ENCODE measurements around the gene FEM1C.
"Not testable (repeated sequence)": the region's sequence is repeated elsewhere in the genome, so short reads cannot be mapped to it uniquely, and the experiment has no call there.

FEM1C gene

DNA sequence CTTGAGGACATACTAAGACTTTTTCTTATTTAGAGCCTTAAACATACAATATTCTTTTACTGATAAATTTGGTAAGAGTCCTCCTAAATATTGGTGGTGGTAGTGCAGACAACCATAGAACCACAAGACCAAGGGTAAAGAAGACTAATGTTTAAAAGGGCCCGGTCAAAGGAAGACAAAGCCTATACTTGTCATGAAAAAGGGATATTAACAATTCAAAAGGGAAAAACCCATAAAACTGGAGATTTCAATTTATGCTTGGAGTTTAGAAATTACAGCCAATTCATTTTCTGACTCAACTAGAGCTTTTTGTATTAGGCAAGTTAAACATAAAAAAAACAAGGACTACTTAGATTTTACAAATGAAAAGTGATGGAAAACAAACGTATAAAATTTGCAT is 24.4 kb downstream of the FEM1C start:
- no peak for DNase-seq (ENCODE audit: low spot score)

DNA sequence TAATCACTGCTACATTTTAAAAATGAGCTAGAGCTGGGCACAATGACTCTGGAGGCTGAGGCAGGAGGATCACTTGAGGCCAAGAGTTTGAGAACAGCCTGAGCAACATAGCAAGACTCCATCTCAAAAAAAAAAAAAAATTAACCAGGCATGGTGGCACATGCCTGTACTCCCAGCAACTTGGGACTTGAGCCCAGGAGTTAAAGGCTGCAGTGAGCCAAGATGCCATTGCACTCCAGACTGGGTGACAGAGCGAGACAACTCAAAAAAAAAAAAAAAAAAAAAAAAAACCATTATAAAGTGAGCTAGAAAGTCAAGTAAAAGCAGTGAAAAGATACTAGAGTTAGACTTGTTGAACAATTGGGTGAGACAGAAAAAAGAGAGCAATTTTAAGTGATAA is 28.2 kb downstream of the FEM1C start:
- DNase-seq (ENCODE audit: low spot score), result no peak

DNA sequence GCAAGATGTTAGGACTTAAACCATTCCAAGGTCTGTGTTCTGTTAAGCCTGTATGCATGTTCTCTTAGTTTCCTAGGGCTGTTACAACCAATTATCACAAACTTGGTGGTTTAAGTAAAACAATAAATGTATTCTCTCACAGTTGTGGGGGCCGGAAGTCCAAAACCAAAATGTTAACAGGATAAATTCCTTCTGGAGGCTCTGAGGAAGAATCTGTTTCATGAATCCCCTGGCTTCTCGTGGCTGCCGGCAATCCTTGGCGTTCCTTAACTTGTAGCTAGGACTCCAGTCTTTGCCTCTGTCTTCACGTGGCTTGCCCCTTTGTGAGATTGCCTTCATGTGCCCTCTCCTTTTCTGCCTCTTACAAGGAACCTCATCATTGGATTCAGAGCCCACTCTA is 30.4 kb downstream of the FEM1C start:
- DNase-seq (ENCODE audit: low spot score), result no peak

DNA sequence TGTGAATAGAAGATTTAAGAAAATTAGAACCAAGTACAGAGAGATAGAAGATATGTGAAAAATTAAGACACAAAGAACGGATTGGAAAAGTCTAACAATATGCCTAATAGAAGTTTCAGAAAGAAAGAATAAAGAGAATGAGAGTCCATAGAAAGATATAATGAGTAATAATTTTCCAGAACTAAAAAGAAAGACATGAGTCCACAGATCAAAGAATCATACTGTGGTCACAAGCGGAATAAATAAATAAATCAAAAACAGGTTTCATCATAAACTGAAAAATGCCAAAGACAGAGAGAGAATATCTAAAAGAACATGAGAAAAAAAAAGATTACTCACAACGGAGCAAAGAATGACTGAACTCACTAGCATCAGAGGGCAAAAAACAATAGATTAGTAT is 32.9 kb downstream of the FEM1C start:
- DNase-seq (ENCODE audit: low spot score), result no peak

DNA sequence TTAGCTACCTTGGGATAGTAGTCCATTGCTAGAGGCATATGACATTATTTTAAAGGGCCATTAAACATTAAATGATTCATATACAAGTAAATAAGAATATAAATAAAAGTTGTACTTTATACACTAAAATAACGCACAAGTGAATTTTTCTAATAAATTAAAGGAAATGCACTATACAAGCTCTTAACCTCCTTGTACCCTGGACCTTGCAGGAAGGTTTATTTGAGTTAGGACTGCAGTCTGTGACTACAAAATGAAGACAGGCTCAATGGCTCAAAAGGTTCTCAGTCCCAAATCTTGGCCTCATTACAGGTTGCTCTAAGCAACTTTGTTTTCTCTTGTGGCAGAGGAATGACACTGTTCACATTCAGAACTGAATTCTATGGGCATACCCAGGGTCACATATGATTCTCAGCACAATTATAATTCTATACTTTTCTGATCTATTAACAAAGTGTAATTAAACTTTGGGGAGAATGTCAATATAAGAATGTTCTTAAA is 34.4 kb downstream of the FEM1C start:
- DNase-seq (ENCODE audit: low spot score), result no peak

DNA sequence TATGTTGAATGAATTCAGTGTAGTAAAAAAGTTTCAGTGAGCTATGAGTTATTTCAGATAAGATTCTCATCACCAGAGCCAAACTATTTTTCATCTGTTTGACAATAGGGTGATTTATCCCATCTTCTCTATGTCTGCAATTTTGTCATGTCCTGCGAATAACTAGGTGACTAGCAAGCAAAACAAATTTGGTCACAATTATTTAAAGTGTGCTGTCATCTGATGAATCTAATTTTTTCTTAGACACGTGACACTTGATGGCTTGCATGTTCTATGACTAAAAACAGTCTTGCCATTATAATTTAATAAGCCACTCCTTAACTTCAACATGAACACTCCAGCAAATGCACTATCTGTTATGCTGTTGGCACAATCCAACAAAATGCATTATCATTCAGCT is 35.0 kb downstream of the FEM1C start:
- no peak for DNase-seq (ENCODE audit: low spot score)

DNA sequence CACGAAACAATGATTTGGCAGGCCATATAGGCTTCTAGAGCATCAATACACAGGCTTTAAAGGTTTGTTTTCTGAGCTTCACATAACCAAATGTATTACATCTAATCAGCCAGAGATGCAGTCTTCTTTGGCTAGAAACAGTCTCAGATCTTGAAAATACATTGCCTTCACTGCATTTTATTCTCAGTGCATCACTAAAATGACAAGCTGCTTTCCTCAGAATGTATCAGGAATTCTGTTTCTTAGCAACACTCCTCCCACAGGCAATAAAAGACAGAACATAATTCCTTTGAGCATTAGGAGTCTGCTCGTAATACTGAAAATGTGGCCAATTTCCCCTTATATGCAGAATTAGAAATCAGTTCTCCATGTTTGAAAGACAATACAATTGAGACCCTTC is 36.9 kb downstream of the FEM1C start:
- no peak for DNase-seq (ENCODE audit: low spot score)

DNA sequence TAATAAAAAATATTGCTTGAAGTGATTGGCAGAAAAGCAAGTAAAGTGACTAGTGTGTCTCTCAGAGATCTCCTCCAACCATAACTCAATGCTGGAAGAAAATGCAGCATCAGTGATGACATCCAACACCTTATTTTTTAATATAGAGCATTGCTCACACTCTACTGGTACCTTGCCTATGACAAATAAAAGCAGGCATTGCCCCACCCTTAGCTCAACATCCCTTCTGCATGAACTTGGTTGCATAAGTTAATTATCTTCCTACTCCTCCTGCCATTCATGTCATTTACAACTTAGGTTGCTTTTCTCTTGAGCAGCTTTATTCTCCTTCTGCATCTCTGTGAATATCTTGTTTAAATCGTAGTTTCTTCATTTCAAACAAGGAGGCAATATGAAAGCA is 41.2 kb downstream of the FEM1C start:
- no peak for DNase-seq (ENCODE audit: low spot score)

DNA sequence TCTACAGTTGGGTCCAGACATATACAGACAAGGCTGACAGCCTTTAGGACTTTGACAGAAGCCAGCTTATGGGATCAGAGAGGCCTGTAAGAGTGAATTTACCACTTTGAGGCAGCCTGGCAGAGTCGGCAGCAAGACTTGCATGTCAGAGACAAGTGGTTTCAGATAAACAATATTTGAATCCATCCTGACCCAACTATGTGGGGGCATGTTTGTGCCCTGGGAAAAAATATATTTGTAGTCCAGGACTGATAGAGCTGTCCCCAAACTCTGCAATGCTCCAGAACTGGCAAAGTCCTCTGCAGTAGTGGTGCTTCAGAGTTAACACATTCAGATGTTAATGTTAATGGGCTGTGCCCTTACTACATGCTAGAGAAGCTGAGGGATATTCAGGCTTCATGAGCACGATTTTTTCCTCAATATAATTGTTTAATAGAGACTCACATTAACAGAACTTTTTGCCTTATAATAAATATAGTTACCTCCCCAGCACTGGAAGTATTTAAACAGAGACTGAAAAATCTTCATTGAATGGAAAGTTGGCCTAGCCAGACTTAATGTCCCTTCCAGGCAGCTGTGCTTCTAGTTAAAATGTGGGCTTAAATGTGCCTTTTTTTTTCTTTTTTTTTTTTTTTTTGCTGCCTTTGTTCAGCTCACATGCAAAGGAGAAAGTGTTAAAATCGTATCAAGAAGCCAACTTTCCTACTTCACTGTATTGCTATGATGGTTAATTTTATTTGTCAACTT is 42.9 kb downstream of the FEM1C start:
- no peak for DNase-seq (ENCODE audit: low spot score)

DNA sequence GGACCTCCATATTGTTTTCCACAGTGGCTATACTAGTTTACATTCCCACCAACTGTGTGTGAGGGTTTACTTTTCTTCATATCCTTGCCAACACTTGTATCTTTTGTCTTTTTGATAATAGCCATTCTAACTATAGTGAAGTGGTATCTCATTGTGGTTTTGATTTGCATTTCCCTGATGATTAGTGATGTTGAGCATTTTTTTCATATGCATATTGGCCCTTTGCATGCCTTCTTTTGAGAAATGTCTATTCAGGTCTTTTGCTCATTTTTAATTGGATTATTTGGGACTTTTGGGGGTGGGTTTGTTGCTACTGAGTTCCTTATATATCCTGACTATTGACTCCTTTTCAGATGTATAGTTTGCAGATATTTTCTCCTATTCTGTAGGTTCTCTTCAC is 44.4 kb downstream of the FEM1C start:
- DNase-seq (ENCODE audit: low spot score), result no peak

DNA sequence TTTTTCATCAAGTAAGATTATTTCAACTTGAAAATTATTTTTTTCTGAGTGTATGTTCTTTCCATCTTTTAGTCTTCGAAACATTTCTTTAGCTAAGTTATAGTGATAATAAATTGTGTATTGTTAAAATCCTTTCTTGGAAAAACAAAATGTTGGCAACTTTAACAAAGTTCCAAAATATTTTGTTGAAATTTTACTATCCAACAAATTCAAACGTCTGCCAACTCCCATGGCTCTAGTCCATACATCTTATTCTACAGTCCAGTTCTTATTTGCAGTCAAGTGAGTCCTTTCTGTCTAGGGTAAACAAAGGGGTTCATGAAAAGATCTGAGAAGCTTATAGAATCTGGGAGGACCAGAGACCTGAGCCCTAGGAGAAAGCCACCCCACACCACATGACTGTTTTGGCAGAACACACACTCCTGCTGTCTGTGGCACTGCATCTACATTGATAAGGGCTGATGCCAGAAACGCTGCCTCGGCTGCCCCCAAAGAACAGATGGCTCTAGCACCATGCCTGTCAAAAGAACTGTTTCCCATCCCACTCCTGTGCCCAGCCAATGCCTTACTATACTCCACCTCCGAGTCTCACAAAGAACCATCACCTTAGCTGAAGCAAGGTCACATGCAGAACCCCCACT is 47.5 kb downstream of the FEM1C start:
- DNase-seq (ENCODE audit: low spot score), result no peak

DNA sequence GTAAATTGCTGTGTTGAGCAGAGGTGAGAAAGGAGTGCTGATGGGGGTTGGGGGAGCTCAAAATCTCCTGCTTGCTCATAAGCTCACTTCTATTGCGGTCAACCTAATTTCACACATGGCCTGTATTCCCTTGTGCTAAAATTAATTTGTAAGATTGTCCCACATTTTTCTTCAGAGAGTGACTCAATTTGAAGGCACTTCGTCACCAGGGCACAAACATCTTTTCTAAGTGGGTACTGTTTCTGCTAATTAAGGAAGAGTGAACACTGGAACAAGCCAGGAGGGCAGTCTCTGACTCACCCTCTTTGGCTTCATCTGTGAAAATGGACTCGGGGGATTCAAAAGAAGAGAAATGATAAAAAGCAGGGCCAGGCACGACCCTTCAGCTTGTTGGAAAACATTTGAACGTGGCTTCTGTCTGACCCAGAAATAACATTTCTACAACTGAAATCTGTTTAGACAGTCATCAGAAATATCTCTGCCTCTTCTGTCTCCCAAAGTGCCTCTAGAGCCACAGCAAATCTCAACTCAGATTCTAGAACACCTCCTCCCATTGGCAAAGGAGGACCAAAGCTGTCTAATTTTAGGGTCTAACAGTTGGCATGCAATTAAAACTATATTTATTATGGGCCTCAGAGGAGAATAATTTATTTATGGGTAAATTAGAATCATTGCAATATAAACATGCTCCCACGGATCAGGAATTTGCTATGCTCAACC is 49.8 kb downstream of the FEM1C start:
- DNase-seq (ENCODE audit: low spot score), result no peak

DNA sequence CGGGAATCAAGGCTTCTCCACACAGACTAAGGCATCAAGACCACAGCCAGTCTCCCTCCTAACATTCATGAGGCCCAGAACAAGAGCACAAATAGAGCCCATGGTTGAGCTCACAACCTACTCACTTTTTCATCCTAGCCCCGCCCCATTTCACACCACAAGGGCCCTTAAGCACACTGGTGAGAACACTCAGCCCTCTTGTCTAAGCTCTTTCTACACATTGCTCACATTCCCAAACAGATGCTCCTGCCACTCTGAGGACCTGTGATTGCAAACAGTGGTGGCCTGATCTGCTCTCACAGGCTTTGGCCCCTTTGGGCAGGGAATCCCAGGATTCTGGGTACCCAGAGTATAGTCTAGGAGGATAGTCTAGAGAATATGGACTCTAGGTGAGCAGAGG is 54.0 kb downstream of the FEM1C start:
- DNase-seq (ENCODE audit: low spot score), result no peak

DNA sequence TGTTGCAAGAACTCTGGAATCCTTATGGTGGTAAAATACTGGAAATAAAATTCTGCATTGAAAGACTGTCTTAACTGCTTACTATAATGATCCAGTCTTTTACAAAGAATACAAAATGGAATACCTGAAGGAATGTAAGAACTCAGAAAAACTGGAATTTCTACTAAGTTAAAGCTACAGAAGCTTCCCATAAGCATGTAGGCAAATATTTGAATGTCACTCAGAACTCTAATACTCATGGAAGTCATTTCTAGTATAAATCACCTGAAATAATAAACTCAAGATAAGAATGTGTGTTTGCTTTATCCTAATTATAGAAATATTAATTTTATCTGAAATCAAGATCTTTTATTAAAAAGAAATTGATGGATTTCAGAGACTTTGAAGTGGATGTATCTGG is 54.8 kb downstream of the FEM1C start:
- DNase-seq (ENCODE audit: low spot score), result no peak

DNA sequence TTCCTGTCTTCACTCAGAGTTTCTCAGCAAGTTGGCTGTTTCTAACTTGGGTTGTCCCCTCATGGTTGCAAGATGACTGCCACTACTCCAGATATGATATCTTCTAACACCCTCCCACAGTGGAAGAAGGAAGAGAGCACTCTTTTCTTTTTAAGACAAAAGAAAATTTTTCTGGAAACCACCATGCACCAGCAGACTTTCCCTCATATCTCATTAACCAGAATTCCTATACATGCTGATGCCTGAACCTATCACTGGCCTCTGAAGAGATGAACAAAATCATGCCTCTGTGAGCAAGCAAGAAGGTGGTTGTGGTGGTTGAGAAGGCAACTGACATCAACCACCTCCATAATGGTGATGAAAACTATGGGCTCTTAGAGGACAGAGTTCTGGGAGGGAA is 56.8 kb downstream of the FEM1C start:
- no peak for DNase-seq (ENCODE audit: low spot score)

DNA sequence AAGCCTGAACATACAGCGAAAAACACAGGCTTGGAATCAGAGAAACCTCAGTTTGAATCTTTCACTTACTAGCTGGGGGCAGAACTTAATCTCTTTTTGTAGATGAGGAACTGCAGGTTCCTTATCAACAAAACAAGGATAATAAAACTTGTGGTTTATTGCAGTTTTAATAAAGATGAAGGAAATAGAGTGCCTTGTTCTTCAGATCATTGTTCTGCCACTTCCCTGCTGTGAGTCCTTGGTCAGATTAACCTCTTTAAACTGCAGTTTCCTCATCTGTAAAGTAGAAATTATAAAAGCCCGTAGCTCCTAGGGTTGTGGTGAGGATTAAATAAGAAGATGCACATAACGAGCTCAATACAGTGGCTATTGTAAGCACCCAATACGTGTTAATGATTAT is 57.4 kb downstream of the FEM1C start:
- no peak for DNase-seq (ENCODE audit: low spot score)

DNA sequence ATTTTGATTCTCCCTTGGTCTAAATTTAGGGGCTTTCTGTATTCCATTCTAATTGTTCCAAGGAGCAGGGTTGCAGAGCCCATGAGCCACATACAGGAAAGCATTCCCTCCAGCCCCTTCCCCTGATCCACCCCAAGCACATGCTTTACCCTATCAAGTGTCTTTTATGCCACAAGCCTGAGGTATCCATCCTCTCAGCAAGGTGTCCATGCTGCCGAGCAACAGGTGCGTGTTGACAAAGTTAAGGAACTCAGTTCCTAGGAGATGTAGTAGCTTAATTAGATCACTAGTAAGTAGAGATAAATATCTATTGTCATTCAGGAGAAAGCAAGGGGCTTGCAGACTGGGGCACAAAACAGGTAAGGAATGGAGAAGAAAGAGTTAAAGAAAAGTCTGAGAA is 57.8 kb downstream of the FEM1C start:
- DNase-seq (ENCODE audit: low spot score), result no peak

DNA sequence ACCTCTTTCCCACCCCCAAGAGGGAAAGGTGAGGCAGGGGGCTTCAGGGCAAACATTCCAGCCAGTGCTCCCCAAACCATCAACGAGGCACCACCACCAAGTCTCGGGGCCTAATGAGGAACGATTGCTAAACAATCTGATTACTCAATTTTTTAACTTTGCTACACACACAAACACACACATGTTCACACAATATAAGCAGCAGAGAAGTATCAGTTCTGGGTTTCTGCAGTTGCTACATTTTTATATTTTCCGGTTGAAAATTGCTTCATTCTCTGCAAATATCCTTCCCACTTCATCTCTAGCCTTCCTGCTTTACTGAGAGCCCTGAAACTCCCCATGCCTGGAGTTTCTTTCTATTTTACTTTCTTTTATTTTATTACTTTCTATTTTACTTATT is 60.2 kb downstream of the FEM1C start:
- no peak for DNase-seq (ENCODE audit: low spot score)

DNA sequence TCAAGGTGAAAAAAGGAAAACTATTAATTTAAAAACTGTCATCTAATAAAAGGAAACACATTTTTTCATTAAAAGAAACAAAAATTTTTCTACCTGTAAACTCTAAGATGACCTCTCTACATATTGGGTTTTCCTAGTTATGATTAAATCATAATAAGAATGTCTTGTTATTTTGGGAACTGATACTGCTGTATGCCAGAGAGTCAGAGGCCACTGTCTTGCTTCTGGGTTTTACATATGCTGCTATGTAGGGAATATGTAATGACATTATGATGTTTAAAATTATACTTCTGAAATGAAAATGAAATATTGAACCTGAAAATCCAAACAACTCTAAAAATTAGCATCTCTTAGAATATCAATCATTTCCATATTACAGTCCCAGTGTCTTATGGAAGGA is 63.7 kb downstream of the FEM1C start:
- DNase-seq (ENCODE audit: low spot score), result no peak

DNA sequence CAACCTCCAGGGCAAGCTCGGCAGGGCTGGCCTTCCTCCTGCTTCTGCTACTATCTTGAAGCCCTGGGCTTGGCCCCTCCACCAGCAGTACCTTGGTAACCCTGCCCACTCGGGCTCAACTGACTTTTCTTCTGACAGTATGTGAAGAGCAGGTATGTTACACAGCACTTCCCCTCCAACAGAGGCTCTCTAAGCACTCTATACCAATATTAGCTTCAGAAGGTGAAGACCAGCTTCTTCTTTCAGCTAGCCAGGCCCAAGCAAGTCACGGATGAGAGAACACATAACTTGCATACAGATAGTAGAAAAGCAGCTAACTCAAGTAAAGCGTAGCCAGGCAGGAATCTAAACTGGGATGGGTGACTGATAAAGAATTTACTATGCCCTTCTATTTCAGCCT is 64.3 kb downstream of the FEM1C start:
- DNase-seq (ENCODE audit: low spot score), result no peak

DNA sequence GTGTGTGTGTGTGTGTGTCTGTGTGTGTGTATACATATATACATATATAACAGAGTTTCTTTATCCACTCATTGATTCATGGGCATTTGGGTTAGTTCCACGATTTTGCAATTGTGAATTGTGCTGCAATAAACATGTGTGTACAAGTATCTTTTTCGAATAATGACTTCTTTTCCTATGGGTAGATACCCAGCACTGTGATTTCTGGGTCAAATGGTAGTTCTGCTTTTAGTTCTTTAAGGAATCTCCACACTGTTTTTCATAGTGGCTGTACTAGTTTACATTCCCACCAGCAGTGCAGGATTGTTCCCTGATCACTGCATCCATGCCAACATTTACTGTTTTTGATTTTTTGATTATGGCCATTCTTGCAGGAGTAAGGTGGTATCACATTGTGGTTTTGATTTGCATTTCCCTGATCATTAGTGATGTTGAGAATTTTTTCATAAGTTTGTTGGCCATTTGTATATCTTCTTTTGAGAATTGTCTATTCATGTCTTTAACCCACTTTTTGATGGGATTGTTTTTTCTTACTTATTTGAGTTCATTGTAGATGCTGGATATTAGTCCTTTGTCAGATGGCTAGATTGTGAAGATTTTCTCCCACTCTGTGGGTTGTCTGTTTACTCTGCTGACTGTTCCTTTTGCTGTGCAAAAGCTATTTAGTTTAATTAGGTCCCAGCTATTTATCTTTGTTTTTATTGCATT is 65.3 kb downstream of the FEM1C start:
- not testable (repeated sequence) for DNase-seq (ENCODE audit: low spot score)

DNA sequence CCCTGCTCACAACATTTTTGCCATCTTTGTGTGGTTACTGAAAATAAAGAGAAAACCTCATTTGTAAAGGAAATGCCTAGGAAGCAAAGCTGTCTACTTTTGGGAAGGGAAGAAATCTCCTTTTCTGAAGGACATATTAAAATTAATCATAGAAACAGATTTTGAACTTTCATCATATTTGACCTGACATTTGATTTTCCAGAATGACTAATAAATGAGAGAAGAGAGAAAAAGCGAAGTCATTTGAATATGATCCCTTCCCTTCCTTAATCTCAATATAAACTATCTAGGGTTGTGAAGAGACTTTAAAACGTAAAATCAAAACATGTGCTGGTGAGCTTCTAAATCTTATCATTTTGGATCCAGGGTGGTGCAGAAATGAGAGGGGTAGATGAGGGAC is 66.3 kb downstream of the FEM1C start:
- no peak for DNase-seq (ENCODE audit: low spot score)

DNA sequence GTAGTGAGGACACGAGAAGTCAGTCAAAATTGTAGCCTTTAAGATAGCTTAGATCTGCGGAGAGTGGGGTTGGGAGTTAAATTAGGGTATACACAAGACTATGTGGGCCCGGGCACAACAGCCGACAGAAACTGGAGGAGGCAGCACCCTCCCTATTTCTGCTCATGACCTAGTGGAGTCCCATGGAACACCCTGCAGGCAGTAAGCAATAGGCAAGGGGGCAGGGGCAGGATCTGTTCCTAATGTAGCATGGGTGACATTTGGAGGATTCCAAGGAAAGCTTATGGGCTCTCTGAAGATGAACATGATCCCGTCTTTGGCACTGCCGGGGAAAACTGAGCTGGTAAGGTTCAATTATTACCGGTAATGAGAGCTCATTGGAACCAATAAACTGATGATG is 67.0 kb downstream of the FEM1C start:
- DNase-seq (ENCODE audit: low spot score), result no peak
